ENCODE measurements around the gene PXDN. TPM values are rescaled to one million over a fixed set of nuclear protein-coding genes. Genes with fewer than 3 reads are reported as not detected.

Gene PXDN
- total and polyA plus RNA-seq, 2 experiments from 2014 or later = 85.7 to 129 TPM

GRCh38 chr2:1778566-1778965 is 34.3 kb upstream of the PXDN start:
- H3K4me3 ChIP-seq = no peak overlapping the region
- H3K36me3 ChIP-seq = no peaks in the 10 kb centered on the region
- no peaks in the 10 kb centered on the region for H3K9me3 ChIP-seq (ENCODE audit: low read depth)
- no peak overlapping the region for H3K27ac ChIP-seq
- no peak for DNase-seq (ENCODE audit: low read depth in 1 of 2, low spot score in 1 of 2)
- no peak for TF ChIP-seq CTCF (IDR thresholded peaks at IDR 0.05; ENCODE audit: low read depth, low read length)
- peaks cover 14% of the 10 kb centered on the region for H3K4me1 ChIP-seq (ENCODE audit: low read depth)
- H3K27me3 ChIP-seq = no peaks in the 10 kb centered on the region

DNA sequence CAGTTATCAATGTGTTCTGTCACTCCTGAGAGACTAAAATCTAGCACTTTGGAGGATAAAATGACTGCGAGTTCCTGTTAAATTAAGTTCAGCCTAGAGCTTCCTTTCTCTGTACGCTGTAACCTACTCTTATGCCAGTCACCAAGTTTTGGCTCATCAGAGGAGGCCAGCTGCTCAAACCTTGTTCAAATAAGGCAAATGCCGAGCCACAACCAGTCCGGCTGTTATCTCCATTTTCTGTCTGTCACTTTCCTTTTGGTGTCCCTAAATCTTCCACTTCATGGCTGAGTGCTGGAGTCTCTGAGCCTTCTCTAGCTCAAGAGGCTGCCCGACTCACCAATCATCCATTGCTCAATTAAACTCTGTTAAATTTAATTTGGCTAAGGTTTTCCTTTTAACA is 33.5 kb upstream of the PXDN start:
- Histone ChIP-seq H3K4me3 (no peak overlapping the region), H3K36me3 (no peaks in the 10 kb centered on the region), H3K9me3 (ENCODE audit: low read depth) (no peaks in the 10 kb centered on the region), H3K4me1 (ENCODE audit: low read depth) (peaks cover 14% of the 10 kb centered on the region), H3K27ac (no peak overlapping the region), H3K27me3 (no peaks in the 10 kb centered on the region)
- no peak for TF ChIP-seq CTCF (IDR thresholded peaks at IDR 0.05; ENCODE audit: low read depth, low read length)
- no peak for DNase-seq (ENCODE audit: low read depth in 1 of 2, low spot score in 1 of 2)

GRCh38 chr2:1777156-1777555 is 32.8 kb upstream of the PXDN start:
- Histone ChIP-seq H3K27ac (no peak overlapping the region), H3K4me3 (no peak overlapping the region), H3K36me3 (no peaks in the 10 kb centered on the region), H3K27me3 (no peaks in the 10 kb centered on the region), H3K4me1 (ENCODE audit: low read depth) (peaks cover 14% of the 10 kb centered on the region), H3K9me3 (ENCODE audit: low read depth) (no peaks in the 10 kb centered on the region)
- no peak for TF ChIP-seq CTCF (IDR thresholded peaks at IDR 0.05; ENCODE audit: low read depth, low read length)
- no peak for DNase-seq (ENCODE audit: low read depth in 1 of 2, low spot score in 1 of 2)

DNA sequence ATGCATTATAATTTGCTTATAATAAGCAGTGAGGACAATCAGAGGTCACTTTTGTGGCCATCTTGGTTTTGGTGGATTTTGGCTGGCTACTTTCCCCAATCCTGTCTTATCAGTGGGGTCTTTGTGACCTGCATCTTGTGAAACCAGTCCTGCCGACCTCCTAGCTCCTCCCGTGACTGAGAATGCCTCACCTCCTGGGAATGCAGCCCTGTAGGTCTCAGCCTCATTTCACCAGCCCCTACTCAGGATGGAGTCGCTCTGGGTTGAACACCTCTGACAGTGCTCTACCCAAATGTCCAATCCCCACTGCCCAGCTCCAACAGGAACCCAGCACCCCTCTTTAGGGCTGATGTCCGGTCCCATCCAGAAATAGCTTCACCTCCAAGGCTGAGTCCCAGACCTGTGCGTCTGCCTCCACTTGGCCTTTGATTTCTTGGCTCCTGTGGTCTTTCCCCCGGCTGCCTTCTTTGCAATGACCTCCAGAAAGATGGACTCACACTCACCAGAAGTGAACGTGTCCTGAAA is 31.3 kb upstream of the PXDN start:
- peaks cover 14% of the 10 kb centered on the region for H3K4me1 ChIP-seq (ENCODE audit: low read depth)
- no peaks in the 10 kb centered on the region for H3K9me3 ChIP-seq (ENCODE audit: low read depth)
- H3K27me3 ChIP-seq = no peaks in the 10 kb centered on the region
- no peak overlapping the region for H3K4me3 ChIP-seq
- TF ChIP-seq CTCF (IDR thresholded peaks at IDR 0.05; ENCODE audit: low read depth, low read length) = no peak
- no peak overlapping the region for H3K27ac ChIP-seq
- DNase-seq (ENCODE audit: low read depth in 1 of 2, low spot score in 1 of 2) = no peak
- no peaks in the 10 kb centered on the region for H3K36me3 ChIP-seq

DNA sequence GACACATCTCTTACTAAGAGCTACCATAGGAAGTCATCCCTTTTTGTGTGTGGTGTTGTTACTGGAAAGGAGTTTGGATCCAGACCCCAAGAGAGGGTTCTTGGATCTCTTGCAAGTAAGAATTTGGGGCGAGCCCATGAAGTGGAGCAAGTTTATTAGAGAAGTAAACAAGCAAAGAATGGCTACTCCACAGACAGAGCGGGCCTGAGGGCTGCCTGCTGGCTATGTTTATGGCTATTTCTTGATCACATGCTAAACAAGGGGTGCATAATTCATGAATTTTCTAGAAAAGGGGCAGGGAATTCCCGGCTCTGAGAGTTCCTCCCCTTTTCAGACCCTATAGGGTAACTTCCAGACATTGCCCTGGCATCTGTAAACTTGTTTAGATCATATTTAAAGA is 30.6 kb upstream of the PXDN start:
- H3K27me3 ChIP-seq = no peaks in the 10 kb centered on the region
- DNase-seq (ENCODE audit: low read depth in 1 of 2, low spot score in 1 of 2) = no peak
- H3K36me3 ChIP-seq = no peaks in the 10 kb centered on the region
- H3K9me3 ChIP-seq (ENCODE audit: low read depth) = no peaks in the 10 kb centered on the region
- H3K4me1 ChIP-seq (ENCODE audit: low read depth) = peaks cover 14% of the 10 kb centered on the region
- no peak overlapping the region for H3K4me3 ChIP-seq
- H3K27ac ChIP-seq = no peak overlapping the region
- no peak for TF ChIP-seq CTCF (IDR thresholded peaks at IDR 0.05; ENCODE audit: low read depth, low read length)

- Histone ChIP-seq H3K4me1 (ENCODE audit: low read depth) (peaks cover 14% of the 10 kb centered on the region), H3K36me3 (no peaks in the 10 kb centered on the region), H3K27me3 (no peaks in the 10 kb centered on the region), H3K4me3 (no peak overlapping the region), H3K9me3 (ENCODE audit: low read depth) (no peaks in the 10 kb centered on the region), H3K27ac (no peak overlapping the region)
- no peak for TF ChIP-seq CTCF (IDR thresholded peaks at IDR 0.05; ENCODE audit: low read depth, low read length)
- DNase-seq (ENCODE audit: low read depth in 1 of 2, low spot score in 1 of 2) = no peak
These were observed 29.6 kb upstream of the PXDN start for GRCh38 chr2:1773883-1774282.
